ENCODE data around the gene PTPRD.
"Not testable (repeated sequence)": the region's sequence is repeated elsewhere in the genome, so short reads cannot be mapped to it uniquely, and the experiment has no call there.

The PTPRD gene

GRCh38 chr9:9054354-9054992 lies 1558.3 kb downstream of the PTPRD start:
- CTCF ChIA-PET, result no interaction called here

GRCh38 chr9:9045572-9045971 lies 1567.2 kb downstream of the PTPRD start:
- H3K4me3 ChIP-seq (ENCODE audit: low read depth, low read length), result no peak overlapping the region
- CTCF ChIA-PET, result no interaction called here
- DNase-seq (ENCODE audit: low read depth, low spot score), result no peak
- no peak for TF ChIP-seq CTCF (IDR thresholded peaks at IDR 0.05; ENCODE audit: insufficient read depth, low read length, missing control alignments)
- POLR2A ChIA-PET, result no interaction called here

More at GRCh38 chr9:9054354-9054992, 1558.3 kb downstream of the PTPRD start:
- no peak overlapping the region for H3K4me3 ChIP-seq (ENCODE audit: low read depth, low read length)
- DNase-seq (ENCODE audit: low read depth, low spot score), result no peak
- POLR2A ChIA-PET, result no interaction called here
- no peak for TF ChIP-seq CTCF (IDR thresholded peaks at IDR 0.05; ENCODE audit: insufficient read depth, low read length, missing control alignments)

GRCh38 chr9:9045072-9045471 lies 1567.7 kb downstream of the PTPRD start:
- no peak for DNase-seq (ENCODE audit: low read depth, low spot score)
- ChIA-PET POLR2A (no interaction called here), CTCF (no interaction called here)
- H3K4me3 ChIP-seq (ENCODE audit: low read depth, low read length), result no peak overlapping the region
- TF ChIP-seq CTCF (IDR thresholded peaks at IDR 0.05; ENCODE audit: insufficient read depth, low read length, missing control alignments), result no peak

- POLR2A ChIA-PET; DNase-seq (ENCODE audit: low read depth, low spot score); CTCF ChIA-PET; H3K4me3 ChIP-seq (ENCODE audit: low read depth, low read length): not testable (repeated sequence)
Observed at GRCh38 chr9:9043788-9044187, 1569.0 kb downstream of the PTPRD start.

- DNase-seq (ENCODE audit: low read depth, low spot score), result no peak
- CTCF ChIA-PET, result no interaction called here
- H3K4me3 ChIP-seq (ENCODE audit: low read depth, low read length), result no peak overlapping the region
- POLR2A ChIA-PET, result no interaction called here
- no peak for TF ChIP-seq CTCF (IDR thresholded peaks at IDR 0.05; ENCODE audit: insufficient read depth, low read length, missing control alignments)
Observed at GRCh38 chr9:9041756-9042155, 1571.0 kb downstream of the PTPRD start.

- ChIA-PET POLR2A (no interaction called here), CTCF (no interaction called here)
- no peak overlapping the region for H3K4me3 ChIP-seq (ENCODE audit: low read depth, low read length)
- no peak for TF ChIP-seq CTCF (IDR thresholded peaks at IDR 0.05; ENCODE audit: insufficient read depth, low read length, missing control alignments)
- no peak for DNase-seq (ENCODE audit: low read depth, low spot score)
Observed at GRCh38 chr9:9033022-9033421, 1579.8 kb downstream of the PTPRD start.

GRCh38 chr9:9016597-9016996 lies 1596.2 kb downstream of the PTPRD start:
- no peak for DNase-seq (ENCODE audit: low read depth, low spot score)
- no peak overlapping the region for H3K4me3 ChIP-seq (ENCODE audit: low read depth, low read length)
- TF ChIP-seq CTCF (IDR thresholded peaks at IDR 0.05; ENCODE audit: insufficient read depth, low read length, missing control alignments), result no peak
- ChIA-PET POLR2A (no interaction called here), CTCF (no interaction called here)

Measured in AG04449 (cell line).